Measurements from ENCODE around the gene TOP3B. TPM values are rescaled to one million over a fixed set of nuclear protein-coding genes. Genes with fewer than 3 reads are reported as not detected.
A peak's percentile ranks its signal among the peaks of the same experiment; 100 is the strongest.
"Not testable (repeated sequence)": the region's sequence is repeated elsewhere in the genome, so short reads cannot be mapped to it uniquely, and the experiment has no call there.

The TOP3B gene
- total RNA-seq, 4 donors from 2014 or later = 24.7 to 39.3 (median 29.3) TPM

DNA sequence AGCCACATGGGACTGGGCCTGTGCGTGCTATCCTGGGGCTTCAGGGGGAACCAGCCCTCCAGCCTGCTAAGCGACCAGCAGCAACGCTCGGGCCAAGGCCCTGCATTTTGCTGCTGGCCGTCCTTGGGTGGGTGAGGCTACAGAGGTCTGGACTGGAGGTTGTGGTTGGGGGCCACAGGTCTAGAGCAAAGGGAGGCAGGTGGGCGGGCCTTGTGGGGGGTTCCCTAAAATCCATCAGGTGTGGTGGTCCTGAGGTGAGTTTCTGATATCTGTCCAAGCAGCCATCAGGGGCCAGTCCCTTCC lies 64.7 kb downstream of the TOP3B start:
- peaks cover 3 to 10% of the 10 kb centered on the region in 2 donors for H3K4me1 ChIP-seq
- intact Hi-C loops (cut with DNase I) = loop anchor here (5.0 kb wide), 1 partner anchor 54 kb away; no protein-coding TSS in a partner anchor
- no peak overlapping the region for H3K27ac ChIP-seq

DNA sequence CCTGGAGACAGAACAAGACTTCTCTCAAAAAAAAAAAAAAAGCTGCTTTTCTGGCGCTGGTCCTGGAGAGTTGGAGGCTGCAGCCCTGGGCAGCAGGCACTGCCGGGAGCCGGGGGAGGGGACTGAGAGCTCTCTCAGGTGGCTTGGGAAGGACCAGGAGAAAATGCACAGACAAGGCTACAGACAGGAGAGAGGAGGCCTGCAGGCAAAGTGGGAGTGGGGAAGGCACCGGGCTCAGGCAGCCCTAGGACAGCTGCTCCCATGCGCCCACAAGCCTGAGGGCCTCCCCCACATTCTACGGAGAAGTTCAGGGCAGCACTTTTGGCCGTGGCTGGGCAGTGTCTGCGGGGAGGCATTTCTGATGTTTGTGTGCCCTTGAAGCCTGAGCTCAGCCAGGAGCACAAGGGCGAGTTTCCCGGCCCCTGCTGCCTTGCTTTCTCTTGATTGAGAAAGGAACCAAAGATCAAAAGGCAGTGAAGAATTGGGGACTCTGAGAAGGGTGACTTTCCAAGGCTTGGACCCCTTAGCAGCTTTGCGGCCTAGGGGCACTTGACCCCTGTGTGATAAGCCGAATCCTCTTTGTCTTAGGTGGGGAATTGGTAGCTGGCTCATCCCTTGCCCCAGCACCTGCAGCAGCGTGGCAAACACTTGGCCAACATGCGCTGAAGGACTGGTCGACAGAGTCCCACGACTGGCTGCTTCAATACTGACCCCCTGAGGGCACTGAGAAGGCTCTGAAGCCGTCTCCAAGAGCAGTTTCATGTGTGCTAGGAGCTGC lies 65.2 kb downstream of the TOP3B start:
- Histone ChIP-seq H3K36me3 (peaks cover 0 to under 1% of the 10 kb centered on the region in 2 donors), H3K4me1 (peaks cover 3 to 10% of the 10 kb centered on the region in 2 donors), H3K9me3 (no peaks in the 10 kb centered on the region), H3K27ac (no peak overlapping the region), H3K4me3 (replicated peaks in 1 of 3) (no peak overlapping the region), H3K27me3 (no peaks in the 10 kb centered on the region)
- 43 to 47% methylated on average over 16 to 17 of the region's 17 CpGs for WGBS, 2 donors
- DNase-seq = peak; percentile 81 to 84
- no peak for TF ChIP-seq POLR2A (IDR thresholded peaks at IDR 0.05)
- TF ChIP-seq CTCF (IDR thresholded peaks at IDR 0.05) = no peak
- intact Hi-C loops (cut with DNase I) = loop anchor here (5.0 kb wide), 1 partner anchor 55 kb away; no protein-coding TSS in a partner anchor

More for the DNA sequence above, 64.7 kb downstream of the TOP3B start:
- WGBS, 2 donors = 92 to 94% methylated on average over 6 of the region's 6 CpGs
- H3K36me3 ChIP-seq = peaks cover 0 to 6% of the 10 kb centered on the region in 2 donors
- H3K9me3 ChIP-seq = no peaks in the 10 kb centered on the region
- no peak for TF ChIP-seq POLR2A (IDR thresholded peaks at IDR 0.05)
- no peak for TF ChIP-seq CTCF (IDR thresholded peaks at IDR 0.05)
- no peak overlapping the region for H3K4me3 ChIP-seq (replicated peaks in 1 of 3)
- DNase-seq = no peak
- no peaks in the 10 kb centered on the region for H3K27me3 ChIP-seq

DNA sequence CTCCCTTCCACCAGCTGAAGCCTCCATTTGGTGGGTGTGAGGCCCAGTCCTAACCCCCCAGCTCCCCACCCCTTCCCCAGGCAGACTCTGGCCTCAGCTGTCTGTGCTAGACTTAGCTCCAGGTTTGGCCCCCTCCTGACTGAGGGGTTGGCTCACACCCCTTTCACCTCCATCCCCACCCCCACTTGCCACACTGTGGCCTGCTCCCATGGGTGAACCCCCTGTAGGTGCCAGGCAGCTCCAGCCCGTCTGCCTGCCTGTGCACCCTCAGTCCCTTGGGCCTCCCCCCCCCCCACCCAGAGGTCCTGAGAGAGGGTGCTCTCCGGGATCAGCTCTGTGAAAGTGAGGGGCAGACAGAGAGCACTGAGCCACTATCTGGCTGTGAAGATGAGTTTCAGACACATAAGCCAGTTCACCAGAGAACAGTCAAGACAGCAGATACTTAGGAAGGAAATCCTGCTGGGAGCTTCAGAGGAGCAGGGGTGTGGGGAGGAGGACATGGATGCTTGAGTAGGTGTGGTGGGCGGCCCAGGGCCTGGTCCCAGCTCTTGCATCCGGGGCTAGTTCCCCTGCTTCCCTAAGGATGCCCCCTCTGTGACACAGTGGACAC lies 66.2 kb downstream of the TOP3B start:
- Histone ChIP-seq H3K27ac (no peak overlapping the region), H3K9me3 (no peaks in the 10 kb centered on the region), H3K4me1 (peaks cover 3 to 10% of the 10 kb centered on the region in 2 donors), H3K36me3 (no peaks in the 10 kb centered on the region), H3K27me3 (no peaks in the 10 kb centered on the region), H3K4me3 (replicated peaks in 1 of 3) (no peak overlapping the region)
- DNase-seq = no peak
- TF ChIP-seq POLR2A (IDR thresholded peaks at IDR 0.05) (no peak), CTCF (IDR thresholded peaks at IDR 0.05) (no peak)
- WGBS, 2 donors = 73 to 75% methylated on average over 3 of the region's 4 CpGs
- intact Hi-C loops (cut with DNase I) = loop anchor here (5.0 kb wide), 1 partner anchor 56 kb away; no protein-coding TSS in a partner anchor

GRCh38 chr22:21915624-21916308 lies 66.8 kb downstream of the TOP3B start:
- no peaks in the 10 kb centered on the region for H3K36me3 ChIP-seq
- TF ChIP-seq CTCF (IDR thresholded peaks at IDR 0.05) (no peak), POLR2A (IDR thresholded peaks at IDR 0.05) (no peak)
- no peaks in the 10 kb centered on the region for H3K9me3 ChIP-seq
- H3K4me1 ChIP-seq = peaks cover 3 to 10% of the 10 kb centered on the region in 2 donors
- WGBS, 2 donors = 91 to 100% methylated on average over 2 to 4 of the region's 4 CpGs
- H3K4me3 ChIP-seq (replicated peaks in 1 of 3) = no peak overlapping the region
- no peak overlapping the region for H3K27ac ChIP-seq
- H3K27me3 ChIP-seq = no peaks in the 10 kb centered on the region
- intact Hi-C loops (cut with DNase I) = loop anchor here (5.0 kb wide), 1 partner anchor 57 kb away; no protein-coding TSS in a partner anchor
- DNase-seq = no peak

- intact Hi-C loops (cut with DNase I); H3K27ac ChIP-seq; H3K36me3 ChIP-seq: not testable (repeated sequence)
Observed at GRCh38 chr22:21914033-21914642, 68.4 kb downstream of the TOP3B start.

GRCh38 chr22:21910367-21910766 lies 72.2 kb downstream of the TOP3B start:
- DNase-seq; H3K27me3 ChIP-seq; H3K4me3 ChIP-seq (replicated peaks in 1 of 3); H3K36me3 ChIP-seq; H3K27ac ChIP-seq; H3K4me1 ChIP-seq; H3K9me3 ChIP-seq; intact Hi-C loops (cut with DNase I): not testable (repeated sequence)
- WGBS, 2 donors = 92 to 98% methylated on average over 4 of the region's 4 CpGs

More at GRCh38 chr22:21914033-21914642, 68.4 kb downstream of the TOP3B start:
- not testable (repeated sequence) for H3K4me3 ChIP-seq (replicated peaks in 1 of 3); DNase-seq; H3K27me3 ChIP-seq; H3K9me3 ChIP-seq
- H3K4me1 ChIP-seq = peaks cover 3 to 10% of the 10 kb centered on the region in 2 donors
- 87 to 96% methylated on average over 8 of the region's 8 CpGs for WGBS, 2 donors
